ENCODE results near the gene TUBB. TPM values are rescaled to one million over a fixed set of nuclear protein-coding genes. Genes with fewer than 3 reads are reported as not detected.
A peak's percentile ranks its signal among the peaks of the same experiment; 100 is the strongest.

Gene TUBB
- polyA plus RNA-seq, 1 of the 3 experiments (the other 2 are of a cell fraction), result 1,037 TPM

DNA sequence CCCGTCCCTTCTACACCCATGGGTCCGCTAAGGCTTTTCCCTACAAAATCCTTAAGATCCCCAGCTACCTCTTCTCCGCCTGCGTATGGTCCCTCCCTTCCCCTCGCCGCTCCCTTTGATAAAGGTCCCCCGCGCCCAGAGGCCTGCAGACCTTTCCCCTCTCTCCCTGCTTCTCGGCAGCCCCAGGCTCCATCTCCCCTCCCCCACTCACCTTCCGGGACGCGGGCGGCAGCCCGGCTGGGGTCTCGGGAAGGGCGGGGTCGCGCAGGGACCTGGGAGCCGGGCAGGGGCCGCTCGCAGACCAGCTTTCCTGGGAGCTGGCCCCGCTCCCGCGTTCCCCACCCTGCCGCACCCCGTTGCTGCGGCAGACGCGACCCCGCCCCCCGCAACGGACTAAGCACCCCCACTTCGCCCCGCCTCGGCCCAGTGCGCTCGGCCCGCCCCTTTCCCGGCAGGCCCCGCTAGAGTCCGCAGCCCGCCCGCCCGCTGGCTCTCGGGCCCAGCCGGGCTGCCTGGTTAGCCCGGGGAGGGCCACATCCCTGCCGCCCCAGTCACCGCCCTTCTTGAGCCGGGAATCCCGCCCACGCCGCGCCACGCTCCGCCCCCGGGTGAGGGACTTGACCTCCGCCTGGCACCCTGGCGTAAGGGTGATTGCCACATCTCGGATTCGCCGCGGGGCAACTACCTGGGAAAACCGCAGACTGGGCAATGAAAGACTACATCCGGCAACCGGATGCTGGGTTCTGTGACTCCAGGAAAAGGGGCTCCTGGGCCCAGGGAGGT, 22.4 kb downstream of the TUBB start, which contains the start of gene FLOT1:
TSS of gene FLOT1 (minus strand) at position 372 of the 783 bp plus-strand sequence. CDS start 498 bp downstream, outside the sequence.
- H3K36me3 ChIP-seq (replicated peaks in 1 of 2; ENCODE audit: control insufficient read depth in 1 of 2, insufficient read depth in 2 of 2, low read length in 1 of 2), result peaks cover 26 to 31% of the 10 kb centered on the region in 2 experiments
- H3K9ac ChIP-seq, result peak within 1 kb of the TSS; percentile 87
- no peaks in the 10 kb centered on the region for H3K27me3 ChIP-seq (ENCODE audit: insufficient read depth)
- H2AFZ ChIP-seq (ENCODE audit: low read depth), result no peak within 1 kb of the TSS
- H4K20me1 ChIP-seq (ENCODE audit: insufficient read depth), result no peaks in the 10 kb centered on the region
- no peaks in the 10 kb centered on the region for H3K9me3 ChIP-seq
- H3K27ac ChIP-seq (ENCODE audit: low read depth in 2 of 2, low read length in 1 of 2), result peak within 1 kb of the TSS; percentile 84 to 95
- POLR2A ChIA-PET, result interaction anchor here (0.7 kb wide), 1 partner anchor 21 kb away, joined by 3 read pairs; no protein-coding TSS in a partner anchor
- under 1% methylated on average over 13 of the region's 66 CpGs for WGBS (ENCODE audit: low lambda C conversion rate)
- CTCF ChIA-PET, result interaction anchor here (0.9 to 42.4 kb wide), 8 partner anchors 10 to 338 kb away, joined by 3 to 838 read pairs (median 3); partner anchors contain the start of genes DHX16, NRM and PPP1R18
- DNase-seq, result peak; percentile 97
- H3K4me3 ChIP-seq (ENCODE audit: low read depth in 2 of 2, low read length in 1 of 2), result peak within 1 kb of the TSS; percentile 75 to 76
- H3F3A ChIP-seq (replicated peaks; ENCODE audit: insufficient read depth), result peaks cover 19% of the 10 kb centered on the region
- H3K9me2 ChIP-seq, result no peaks in the 10 kb centered on the region
- peak within 1 kb of the TSS; percentile 85 for H3K4me2 ChIP-seq
- H3K4me1 ChIP-seq (ENCODE audit: control insufficient read depth in 1 of 2, insufficient read depth in 2 of 2, low read depth in 1 of 2, low read length in 1 of 2), result peaks cover 21 to 30% of the 10 kb centered on the region in 2 experiments
- peaks cover 61% of the 10 kb centered on the region for H3K79me2 ChIP-seq (ENCODE audit: insufficient read depth)
- TF ChIP-seq SIN3A (IDR thresholded peaks at IDR 0.05; ENCODE audit: borderline replicate concordance, low read depth, low read length), result 0 out of 2 replicates have a peak, but pooled peaks have one; percentile 23
- TF ChIP-seq RFX5 (IDR thresholded peaks at IDR 0.05; ENCODE audit: low read length), result no peak
- TF ChIP-seq POLR2AphosphoS5 (IDR thresholded peaks at IDR 0.05; ENCODE audit: low read depth, low read length), result no peak; the same call in 1 of the 2 replicates
- TF ChIP-seq TEAD4 (IDR thresholded peaks at IDR 0.05; ENCODE audit: borderline replicate concordance, insufficient read depth), result peak; percentile 57
- TF ChIP-seq ELF1 (IDR thresholded peaks at IDR 0.05), result no peak
- TF ChIP-seq MXI1 (IDR thresholded peaks at IDR 0.05; ENCODE audit: low read depth, low read length), result peak; percentile 47; the same call in 1 of the 2 replicates
- TF ChIP-seq CHD2 (IDR thresholded peaks at IDR 0.05; ENCODE audit: low read length, partially characterized antibody), result no peak
- TF ChIP-seq, protein P1, sequence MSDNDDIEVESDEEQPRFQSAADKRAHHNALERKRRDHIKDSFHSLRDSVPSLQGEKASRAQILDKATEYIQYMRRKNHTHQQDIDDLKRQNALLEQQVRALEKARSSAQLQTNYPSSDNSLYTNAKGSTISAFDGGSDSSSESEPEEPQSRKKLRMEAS (IDR thresholded peaks at IDR 0.05; ENCODE audit: low read depth), result peak; percentile 25; the same call in 1 of the 2 replicates
- TF ChIP-seq, protein P2, sequence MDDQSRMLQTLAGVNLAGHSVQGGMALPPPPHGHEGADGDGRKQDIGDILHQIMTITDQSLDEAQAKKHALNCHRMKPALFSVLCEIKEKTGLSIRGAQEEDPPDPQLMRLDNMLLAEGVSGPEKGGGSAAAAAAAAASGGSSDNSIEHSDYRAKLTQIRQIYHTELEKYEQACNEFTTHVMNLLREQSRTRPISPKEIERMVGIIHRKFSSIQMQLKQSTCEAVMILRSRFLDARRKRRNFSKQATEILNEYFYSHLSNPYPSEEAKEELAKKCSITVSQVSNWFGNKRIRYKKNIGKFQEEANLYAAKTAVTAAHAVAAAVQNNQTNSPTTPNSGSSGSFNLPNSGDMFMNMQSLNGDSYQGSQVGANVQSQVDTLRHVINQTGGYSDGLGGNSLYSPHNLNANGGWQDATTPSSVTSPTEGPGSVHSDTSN (IDR thresholded peaks at IDR 0.05), result peak; percentile 61
- TF ChIP-seq TCF12 (IDR thresholded peaks at IDR 0.05), result peak; percentile 18; the same call in 1 of the 2 replicates
- peak; percentile 90; the same call in 1 of the 2 replicates for TF ChIP-seq RXRA (IDR thresholded peaks at IDR 0.05; ENCODE audit: borderline replicate concordance, low read depth)
- no peak for TF ChIP-seq NRF1 (IDR thresholded peaks at IDR 0.05; ENCODE audit: low read depth, low read length)
- TF ChIP-seq GABPA (IDR thresholded peaks at IDR 0.05; ENCODE audit: low read depth), result peak; percentile 43; the same call in 1 of the 2 replicates
- TF ChIP-seq SMC3 (IDR thresholded peaks at IDR 0.05; ENCODE audit: low read depth, low read length), result no peak
- TF ChIP-seq, protein P3, sequence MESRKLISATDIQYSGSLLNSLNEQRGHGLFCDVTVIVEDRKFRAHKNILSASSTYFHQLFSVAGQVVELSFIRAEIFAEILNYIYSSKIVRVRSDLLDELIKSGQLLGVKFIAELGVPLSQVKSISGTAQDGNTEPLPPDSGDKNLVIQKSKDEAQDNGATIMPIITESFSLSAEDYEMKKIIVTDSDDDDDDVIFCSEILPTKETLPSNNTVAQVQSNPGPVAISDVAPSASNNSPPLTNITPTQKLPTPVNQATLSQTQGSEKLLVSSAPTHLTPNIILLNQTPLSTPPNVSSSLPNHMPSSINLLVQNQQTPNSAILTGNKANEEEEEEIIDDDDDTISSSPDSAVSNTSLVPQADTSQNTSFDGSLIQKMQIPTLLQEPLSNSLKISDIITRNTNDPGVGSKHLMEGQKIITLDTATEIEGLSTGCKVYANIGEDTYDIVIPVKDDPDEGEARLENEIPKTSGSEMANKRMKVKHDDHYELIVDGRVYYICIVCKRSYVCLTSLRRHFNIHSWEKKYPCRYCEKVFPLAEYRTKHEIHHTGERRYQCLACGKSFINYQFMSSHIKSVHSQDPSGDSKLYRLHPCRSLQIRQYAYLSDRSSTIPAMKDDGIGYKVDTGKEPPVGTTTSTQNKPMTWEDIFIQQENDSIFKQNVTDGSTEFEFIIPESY (IDR thresholded peaks at IDR 0.05; ENCODE audit: borderline replicate concordance, low read depth), result 0 out of 2 replicates have a peak, but pooled peaks have one; percentile 7
- TF ChIP-seq, protein P4, sequence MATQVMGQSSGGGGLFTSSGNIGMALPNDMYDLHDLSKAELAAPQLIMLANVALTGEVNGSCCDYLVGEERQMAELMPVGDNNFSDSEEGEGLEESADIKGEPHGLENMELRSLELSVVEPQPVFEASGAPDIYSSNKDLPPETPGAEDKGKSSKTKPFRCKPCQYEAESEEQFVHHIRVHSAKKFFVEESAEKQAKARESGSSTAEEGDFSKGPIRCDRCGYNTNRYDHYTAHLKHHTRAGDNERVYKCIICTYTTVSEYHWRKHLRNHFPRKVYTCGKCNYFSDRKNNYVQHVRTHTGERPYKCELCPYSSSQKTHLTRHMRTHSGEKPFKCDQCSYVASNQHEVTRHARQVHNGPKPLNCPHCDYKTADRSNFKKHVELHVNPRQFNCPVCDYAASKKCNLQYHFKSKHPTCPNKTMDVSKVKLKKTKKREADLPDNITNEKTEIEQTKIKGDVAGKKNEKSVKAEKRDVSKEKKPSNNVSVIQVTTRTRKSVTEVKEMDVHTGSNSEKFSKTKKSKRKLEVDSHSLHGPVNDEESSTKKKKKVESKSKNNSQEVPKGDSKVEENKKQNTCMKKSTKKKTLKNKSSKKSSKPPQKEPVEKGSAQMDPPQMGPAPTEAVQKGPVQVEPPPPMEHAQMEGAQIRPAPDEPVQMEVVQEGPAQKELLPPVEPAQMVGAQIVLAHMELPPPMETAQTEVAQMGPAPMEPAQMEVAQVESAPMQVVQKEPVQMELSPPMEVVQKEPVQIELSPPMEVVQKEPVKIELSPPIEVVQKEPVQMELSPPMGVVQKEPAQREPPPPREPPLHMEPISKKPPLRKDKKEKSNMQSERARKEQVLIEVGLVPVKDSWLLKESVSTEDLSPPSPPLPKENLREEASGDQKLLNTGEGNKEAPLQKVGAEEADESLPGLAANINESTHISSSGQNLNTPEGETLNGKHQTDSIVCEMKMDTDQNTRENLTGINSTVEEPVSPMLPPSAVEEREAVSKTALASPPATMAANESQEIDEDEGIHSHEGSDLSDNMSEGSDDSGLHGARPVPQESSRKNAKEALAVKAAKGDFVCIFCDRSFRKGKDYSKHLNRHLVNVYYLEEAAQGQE (IDR thresholded peaks at IDR 0.05; ENCODE audit: low read depth, low read length), result peak; percentile 28; the same call in 1 of the 2 replicates
- TF ChIP-seq MEF2A (IDR thresholded peaks at IDR 0.05; ENCODE audit: borderline replicate concordance, low read depth), result peak; percentile 37; the same call in 1 of the 2 replicates
- TF ChIP-seq, protein P5, sequence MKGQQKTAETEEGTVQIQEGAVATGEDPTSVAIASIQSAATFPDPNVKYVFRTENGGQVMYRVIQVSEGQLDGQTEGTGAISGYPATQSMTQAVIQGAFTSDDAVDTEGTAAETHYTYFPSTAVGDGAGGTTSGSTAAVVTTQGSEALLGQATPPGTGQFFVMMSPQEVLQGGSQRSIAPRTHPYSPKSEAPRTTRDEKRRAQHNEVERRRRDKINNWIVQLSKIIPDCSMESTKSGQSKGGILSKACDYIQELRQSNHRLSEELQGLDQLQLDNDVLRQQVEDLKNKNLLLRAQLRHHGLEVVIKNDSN (IDR thresholded peaks at IDR 0.05; ENCODE audit: borderline replicate concordance, low read depth), result no peak
- TF ChIP-seq FOXJ3 (CRISPR knock-in tag; IDR thresholded peaks at IDR 0.05), result no peak
- 0 out of 2 replicates have a peak, but pooled peaks have one; percentile 8 for TF ChIP-seq RCOR1 (IDR thresholded peaks at IDR 0.05; ENCODE audit: low read length)
- TF ChIP-seq, protein P6, sequence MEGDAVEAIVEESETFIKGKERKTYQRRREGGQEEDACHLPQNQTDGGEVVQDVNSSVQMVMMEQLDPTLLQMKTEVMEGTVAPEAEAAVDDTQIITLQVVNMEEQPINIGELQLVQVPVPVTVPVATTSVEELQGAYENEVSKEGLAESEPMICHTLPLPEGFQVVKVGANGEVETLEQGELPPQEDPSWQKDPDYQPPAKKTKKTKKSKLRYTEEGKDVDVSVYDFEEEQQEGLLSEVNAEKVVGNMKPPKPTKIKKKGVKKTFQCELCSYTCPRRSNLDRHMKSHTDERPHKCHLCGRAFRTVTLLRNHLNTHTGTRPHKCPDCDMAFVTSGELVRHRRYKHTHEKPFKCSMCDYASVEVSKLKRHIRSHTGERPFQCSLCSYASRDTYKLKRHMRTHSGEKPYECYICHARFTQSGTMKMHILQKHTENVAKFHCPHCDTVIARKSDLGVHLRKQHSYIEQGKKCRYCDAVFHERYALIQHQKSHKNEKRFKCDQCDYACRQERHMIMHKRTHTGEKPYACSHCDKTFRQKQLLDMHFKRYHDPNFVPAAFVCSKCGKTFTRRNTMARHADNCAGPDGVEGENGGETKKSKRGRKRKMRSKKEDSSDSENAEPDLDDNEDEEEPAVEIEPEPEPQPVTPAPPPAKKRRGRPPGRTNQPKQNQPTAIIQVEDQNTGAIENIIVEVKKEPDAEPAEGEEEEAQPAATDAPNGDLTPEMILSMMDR (IDR thresholded peaks at IDR 0.05), result no peak
- TF ChIP-seq EP300 (IDR thresholded peaks at IDR 0.05; ENCODE audit: borderline replicate concordance in 1 of 2, low read depth in 1 of 2, low read length in 1 of 2), result no peak; a peak in 1 of 4 replicates
